COR-L47 (cell line): Measurements from ENCODE around the gene R3HCC1L.
"Not testable (repeated sequence)": the region's sequence is repeated elsewhere in the genome, so short reads cannot be mapped to it uniquely, and the experiment has no call there.

ENCODE experiments used
- DNase-seq: peaks from one replicate; lab custom pipeline; 2025; lab: John Stamatoyannopoulos, UW

The R3HCC1L gene

GRCh38 chr10:98131619-98132018 lies 2.8 kb upstream of the R3HCC1L start:
- DNase-seq = no peak

GRCh38 chr10:98133075-98133752 lies 1.2 kb upstream of the R3HCC1L start:
- DNase-seq = not testable (repeated sequence)

GRCh38 chr10:98134117-98134430 lies 383 bp upstream of the R3HCC1L start:
- no peak for DNase-seq

- DNase-seq = no peak
Measured at GRCh38 chr10:98135222-98135899, 904 bp downstream of the R3HCC1L start.

- not testable (repeated sequence) for DNase-seq
Measured at GRCh38 chr10:98136775-98137174, 2.3 kb downstream of the R3HCC1L start.

- no peak for DNase-seq
Measured at GRCh38 chr10:98138031-98138430, 3.6 kb downstream of the R3HCC1L start.

GRCh38 chr10:98139431-98139830 lies 5.0 kb downstream of the R3HCC1L start:
- DNase-seq = no peak

- no peak for DNase-seq
Measured at GRCh38 chr10:98141484-98142073, 7.1 kb downstream of the R3HCC1L start.

- no peak for DNase-seq
Measured at GRCh38 chr10:98144985-98145384, 10.5 kb downstream of the R3HCC1L start.

- DNase-seq = no peak
Measured at GRCh38 chr10:98149858-98150257, 15.4 kb downstream of the R3HCC1L start.

GRCh38 chr10:98150544-98150943 lies 16.1 kb downstream of the R3HCC1L start:
- DNase-seq = no peak

- DNase-seq = not testable (repeated sequence)
Measured at GRCh38 chr10:98152778-98153177, 18.3 kb downstream of the R3HCC1L start.

GRCh38 chr10:98153213-98153958 lies 18.9 kb downstream of the R3HCC1L start:
- not testable (repeated sequence) for DNase-seq

GRCh38 chr10:98154076-98154475 lies 19.6 kb downstream of the R3HCC1L start:
- DNase-seq = no peak

GRCh38 chr10:98158576-98158975 lies 24.1 kb downstream of the R3HCC1L start:
- DNase-seq = no peak

GRCh38 chr10:98163941-98164340 lies 29.5 kb downstream of the R3HCC1L start:
- DNase-seq = no peak

- DNase-seq = no peak
Measured at GRCh38 chr10:98167191-98167590, 32.7 kb downstream of the R3HCC1L start.

- no peak for DNase-seq
Measured at GRCh38 chr10:98168147-98168546, 33.7 kb downstream of the R3HCC1L start.

GRCh38 chr10:98168766-98169165 lies 34.3 kb downstream of the R3HCC1L start:
- DNase-seq = no peak

- no peak for DNase-seq
Measured at GRCh38 chr10:98169379-98169778, 34.9 kb downstream of the R3HCC1L start.

GRCh38 chr10:98170249-98171117 lies 36.0 kb downstream of the R3HCC1L start:
- no peak for DNase-seq

GRCh38 chr10:98172073-98172472 lies 37.6 kb downstream of the R3HCC1L start:
- DNase-seq = no peak
